GM19239 (cell line): ENCODE measurements around the gene IL17D.

Experiments
- DNase-seq: peaks from one replicate; pipeline ENCODE4 v3.0.0; 2011; ENCODE audit warnings: low spot score; ENCODE audit not compliant: insufficient read length
- FAIRE-seq: peaks from 2 replicates; lab custom pipeline; 2011; peaks lifted over from hg19 to GRCh38; lab: Jason Lieb, UNC

The IL17D gene

DNA sequence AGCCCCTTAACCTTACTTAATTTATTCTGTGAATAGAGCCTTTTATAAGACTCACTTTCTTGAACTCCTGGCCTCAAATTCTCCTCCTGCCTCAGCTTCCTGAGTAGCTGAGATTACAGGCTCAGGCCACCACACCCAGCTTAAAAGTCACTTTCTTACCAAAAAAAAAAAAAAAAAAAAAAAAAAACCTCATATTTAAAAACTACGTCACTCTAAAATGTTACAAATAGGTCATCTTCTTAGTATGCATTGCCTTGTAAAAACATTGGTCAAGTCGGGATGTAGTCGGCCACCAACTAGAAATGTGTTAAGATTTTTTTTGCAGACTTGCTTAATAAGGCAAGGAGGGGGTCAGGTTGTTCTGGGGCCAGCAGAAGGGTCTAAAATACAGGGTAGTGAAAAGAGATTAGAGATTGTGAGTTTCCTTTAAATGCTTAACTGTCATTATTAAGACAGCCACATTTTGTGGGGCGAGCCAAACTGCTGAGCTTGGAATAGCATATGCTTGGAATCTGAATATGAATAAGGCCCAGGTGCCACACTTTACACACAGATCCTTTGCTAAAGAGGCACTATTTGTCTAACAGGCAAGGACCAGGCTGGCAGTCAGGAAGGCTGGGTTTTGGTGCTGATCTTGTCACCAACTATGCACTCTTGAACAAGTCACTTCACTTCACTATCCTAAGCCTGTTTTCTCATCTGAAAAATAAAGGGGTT lies 16.5 kb upstream of the IL17D start:
- FAIRE-seq = no peak

DNA sequence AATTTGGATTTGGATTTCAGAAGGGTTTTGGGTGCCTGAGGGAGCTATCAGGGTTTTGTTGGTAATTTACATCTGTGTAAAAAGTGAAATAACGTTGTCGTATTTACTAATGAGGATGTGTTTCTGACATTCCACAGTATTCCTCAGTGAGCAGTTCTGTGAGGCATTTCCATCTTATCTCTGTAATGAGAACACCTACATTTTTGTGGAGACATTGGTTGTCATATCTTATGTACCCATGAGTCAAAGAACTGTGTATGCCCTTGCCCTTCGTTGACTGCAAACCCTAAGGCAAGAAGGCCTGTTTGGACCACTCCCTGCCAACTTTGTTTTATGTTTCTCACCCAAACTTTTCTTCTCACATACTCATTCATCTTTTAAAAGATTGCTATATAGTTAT lies 14.2 kb upstream of the IL17D start:
- no peak for FAIRE-seq
- DNase-seq = no peak

More for the DNA sequence above, 16.5 kb upstream of the IL17D start:
- DNase-seq = no peak

GRCh38 chr13:20691616-20692015 lies 11.9 kb upstream of the IL17D start:
- FAIRE-seq (no peak), DNase-seq (no peak)

GRCh38 chr13:20696073-20696472 lies 7.4 kb upstream of the IL17D start:
- DNase-seq = no peak
- FAIRE-seq = no peak

- DNase-seq (no peak), FAIRE-seq (no peak)
Measured at GRCh38 chr13:20699715-20700114, 3.8 kb upstream of the IL17D start.

DNA sequence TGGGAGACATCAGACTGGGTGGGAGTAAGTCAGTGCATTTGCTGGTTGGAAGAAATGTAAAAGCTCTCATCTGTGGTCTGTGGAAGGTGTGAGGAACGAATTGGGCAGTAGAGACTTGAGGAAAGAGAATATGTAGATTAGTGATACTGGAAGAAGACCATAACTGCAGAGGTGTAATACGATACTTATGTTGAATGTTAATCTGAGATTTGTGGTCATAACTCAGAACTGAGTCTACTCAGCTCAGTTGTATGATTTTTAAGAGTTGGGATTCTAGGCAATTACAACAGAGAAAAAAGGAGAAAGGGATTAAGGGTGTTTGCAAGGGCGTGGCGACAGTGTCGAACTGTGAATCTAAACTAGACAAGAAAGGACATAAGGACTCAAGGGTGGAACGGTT lies 3.2 kb upstream of the IL17D start:
- no peak for FAIRE-seq
- DNase-seq = no peak

GRCh38 chr13:20701461-20701860 lies 2.0 kb upstream of the IL17D start:
- DNase-seq (no peak), FAIRE-seq (no peak)

GRCh38 chr13:20702530-20702914 lies 977 bp upstream of the IL17D start:
- FAIRE-seq (peak; percentile 37), DNase-seq (no peak)

DNA sequence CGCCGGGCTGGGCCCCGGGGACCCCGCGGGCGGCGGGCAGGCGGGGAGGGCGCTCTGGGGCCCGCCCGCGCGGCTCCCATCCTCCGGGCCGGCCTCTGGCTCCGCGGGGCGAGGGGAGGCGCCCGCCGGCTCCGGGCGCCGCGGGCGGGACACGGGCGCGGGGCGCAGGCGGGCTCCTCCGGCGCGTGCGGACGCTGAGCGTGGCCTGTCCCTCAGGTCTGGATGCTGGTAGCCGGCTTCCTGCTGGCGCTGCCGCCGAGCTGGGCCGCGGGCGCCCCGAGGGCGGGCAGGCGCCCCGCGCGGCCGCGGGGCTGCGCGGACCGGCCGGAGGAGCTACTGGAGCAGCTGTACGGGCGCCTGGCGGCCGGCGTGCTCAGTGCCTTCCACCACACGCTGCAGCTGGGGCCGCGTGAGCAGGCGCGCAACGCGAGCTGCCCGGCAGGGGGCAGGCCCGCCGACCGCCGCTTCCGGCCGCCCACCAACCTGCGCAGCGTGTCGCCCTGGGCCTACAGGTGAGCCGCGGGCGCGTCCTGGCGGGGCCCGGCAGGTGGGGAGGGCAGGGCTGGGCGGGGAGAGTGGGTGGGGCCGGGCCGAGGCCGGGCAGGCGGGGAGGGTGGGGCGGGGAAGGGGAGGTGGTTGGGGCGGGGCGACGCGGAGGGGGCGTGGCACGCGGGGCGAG lies 420 bp downstream of the IL17D start:
- DNase-seq (peak; percentile 99), FAIRE-seq (peak; percentile 68)

DNA sequence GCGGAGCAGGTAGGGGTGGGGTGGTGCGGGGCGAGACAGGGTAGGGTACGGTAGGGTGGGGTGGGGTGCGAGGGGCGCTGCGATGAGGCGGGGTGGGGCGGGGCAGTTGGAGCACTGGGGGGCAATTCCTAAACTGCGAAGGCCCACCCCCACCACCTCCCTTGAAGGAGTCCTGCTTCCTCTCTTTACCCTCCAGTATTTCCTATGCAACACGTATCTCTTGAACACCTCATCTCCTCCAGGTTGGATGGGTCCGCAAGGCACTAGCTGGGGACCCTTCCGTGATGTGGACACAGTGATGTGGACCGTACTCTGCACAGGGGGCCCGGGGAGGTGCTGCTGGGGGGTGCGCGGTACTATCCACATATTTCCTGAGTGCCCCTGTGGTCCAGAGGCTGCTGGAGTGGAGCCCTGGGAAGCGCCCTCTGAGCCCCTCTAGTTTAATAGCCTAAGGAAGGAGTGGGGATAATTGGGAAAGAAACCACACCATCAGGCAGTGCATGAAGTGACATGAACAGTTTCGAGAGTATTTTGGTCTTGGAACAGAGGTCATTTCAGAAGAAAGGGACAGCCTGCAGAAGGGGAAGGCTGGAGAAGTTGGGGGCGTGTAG lies 1.1 kb downstream of the IL17D start:
- FAIRE-seq (no peak), DNase-seq (no peak)

DNA sequence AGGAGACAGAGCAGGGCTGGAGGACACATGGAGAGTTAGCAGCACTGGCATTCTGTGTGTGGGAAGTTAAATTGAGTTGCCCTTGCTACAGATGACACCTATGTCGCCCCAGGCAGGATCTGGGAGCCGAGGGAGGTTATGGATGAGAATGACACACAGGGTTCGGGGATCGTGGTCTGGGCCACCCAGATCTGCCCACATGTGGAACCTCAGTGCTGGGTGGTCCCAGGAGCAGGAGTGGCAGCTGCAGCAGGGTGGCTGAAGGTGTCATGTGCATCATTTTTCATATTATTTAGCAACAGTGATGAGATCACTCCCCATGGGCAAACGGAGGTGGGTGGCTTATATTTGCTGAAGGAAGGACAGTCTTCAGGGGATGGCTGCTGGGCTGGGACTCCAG lies 3.2 kb downstream of the IL17D start:
- DNase-seq (no peak), FAIRE-seq (no peak)

GRCh38 chr13:20708216-20708615 lies 4.7 kb downstream of the IL17D start:
- DNase-seq (no peak), FAIRE-seq (no peak)

GRCh38 chr13:20709369-20709768 lies 5.9 kb downstream of the IL17D start:
- FAIRE-seq = no peak

GRCh38 chr13:20709782-20710181 lies 6.3 kb downstream of the IL17D start:
- no peak for DNase-seq
- no peak for FAIRE-seq

More at GRCh38 chr13:20709369-20709768, 5.9 kb downstream of the IL17D start:
- no peak for DNase-seq

DNA sequence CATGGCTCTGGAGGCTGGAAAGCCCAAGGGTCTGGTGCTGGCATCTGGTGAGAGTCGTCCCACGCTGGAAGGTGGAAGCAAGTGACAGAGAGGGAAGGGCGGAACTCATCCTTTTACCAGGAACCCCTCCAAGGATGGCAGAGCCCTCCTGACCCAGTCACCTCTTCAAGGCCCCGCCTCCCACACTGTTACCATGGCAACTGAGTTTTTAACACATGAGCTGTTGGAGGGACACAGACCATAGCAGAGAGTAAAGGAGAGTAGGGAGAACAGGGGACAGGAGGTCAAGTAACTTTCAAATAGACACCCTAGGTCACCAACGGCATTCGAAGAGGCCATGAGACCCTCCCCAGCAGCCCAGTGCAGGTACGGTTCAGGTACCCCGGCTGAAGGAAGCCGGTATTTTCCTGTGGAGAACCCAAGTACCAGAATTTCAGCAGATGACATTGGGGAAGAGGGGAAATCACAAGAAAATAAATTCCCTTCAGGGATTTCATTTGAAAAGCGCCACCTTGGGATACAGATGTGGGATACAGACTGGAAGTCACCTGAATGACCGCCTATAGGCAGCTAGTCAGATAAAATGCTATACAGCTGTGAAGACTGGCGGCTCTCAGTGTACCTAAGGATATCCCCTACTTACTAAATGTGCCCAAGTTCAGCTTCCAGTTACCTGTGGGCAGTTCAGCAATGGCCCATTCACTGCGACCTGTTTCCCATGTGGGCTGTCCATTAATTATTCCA lies 8.0 kb downstream of the IL17D start:
- no peak for FAIRE-seq
- no peak for DNase-seq

- DNase-seq = no peak
- peak; percentile 47 for FAIRE-seq
Measured at GRCh38 chr13:20713014-20713376, 9.5 kb downstream of the IL17D start.

DNA sequence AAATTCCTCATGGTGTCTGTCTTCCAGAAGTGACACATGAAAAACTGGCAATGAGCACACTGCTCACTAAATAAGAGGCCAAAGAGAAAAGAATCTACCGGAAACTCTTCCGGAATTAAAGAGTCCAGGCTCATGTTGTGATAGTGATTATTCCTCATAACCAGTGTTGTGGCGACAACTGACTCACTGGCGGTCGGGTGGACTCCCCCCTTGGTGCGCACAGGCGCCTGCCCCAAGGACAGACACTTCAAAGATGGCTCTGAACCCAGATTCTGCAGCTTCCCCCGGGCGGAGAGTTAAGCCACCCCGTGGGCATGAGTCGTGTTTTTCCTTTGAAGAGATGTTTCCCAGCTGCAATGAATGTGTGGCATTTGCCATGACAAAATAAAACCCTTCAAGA lies 10.3 kb downstream of the IL17D start:
- DNase-seq (no peak), FAIRE-seq (no peak)

DNA sequence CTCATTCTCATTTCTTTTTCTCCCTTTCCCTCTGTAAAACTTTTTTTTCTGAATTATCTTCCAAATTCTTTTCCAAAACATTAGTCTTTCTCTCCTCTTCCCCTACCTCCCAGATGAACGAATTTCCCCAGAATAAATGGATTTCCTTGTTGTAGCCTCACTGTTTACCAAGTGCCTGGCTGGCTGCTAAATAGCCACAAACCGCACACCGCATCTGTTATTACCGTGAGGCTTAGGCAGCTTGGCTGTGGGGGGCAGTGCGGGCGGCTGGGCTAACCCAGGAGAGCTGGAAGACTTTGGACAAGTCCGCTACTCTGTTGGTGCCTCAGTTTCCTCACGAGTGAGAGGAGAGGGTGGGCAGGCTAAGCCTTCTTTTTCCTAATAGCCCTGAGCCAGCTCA lies 10.7 kb downstream of the IL17D start:
- FAIRE-seq = no peak

DNA sequence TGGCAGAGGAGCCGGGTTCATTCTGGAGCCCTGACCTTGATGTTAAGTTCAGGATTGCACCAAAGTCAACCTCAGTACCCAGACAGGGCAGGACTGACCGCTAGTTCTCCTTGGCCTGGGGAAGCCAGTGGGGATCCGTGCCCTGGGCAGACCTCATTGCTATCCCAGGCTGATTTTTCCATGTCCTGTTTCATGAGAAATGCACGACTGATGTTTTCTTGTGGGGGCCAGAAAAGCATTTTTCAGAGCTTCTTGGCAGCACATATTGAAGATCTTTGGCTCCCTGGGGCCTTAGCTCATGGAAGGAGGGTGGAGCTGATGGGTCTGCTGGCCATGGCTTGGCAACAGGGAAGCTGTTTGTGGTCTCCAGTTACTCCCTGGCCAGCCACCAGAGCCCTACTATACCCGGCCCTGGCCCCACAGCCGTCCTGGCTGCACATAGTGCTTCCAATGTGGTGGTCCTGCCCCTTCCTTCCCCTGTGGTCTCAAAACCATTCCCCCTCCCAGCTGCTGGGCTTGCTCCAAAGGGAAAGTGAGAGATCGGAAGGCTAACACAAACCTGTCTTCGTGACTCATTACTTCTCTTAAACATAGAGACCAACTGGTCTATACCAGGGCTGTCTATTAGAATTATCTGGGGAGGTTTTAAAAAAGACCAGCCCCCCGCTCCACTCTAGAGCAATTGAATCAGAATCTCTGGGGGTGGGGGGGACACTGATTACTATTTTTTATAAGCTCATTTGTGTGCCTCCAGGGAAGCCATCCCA lies 11.2 kb downstream of the IL17D start:
- FAIRE-seq = no peak
- no peak for DNase-seq

More for the DNA sequence above, 10.7 kb downstream of the IL17D start:
- DNase-seq = no peak

DNA sequence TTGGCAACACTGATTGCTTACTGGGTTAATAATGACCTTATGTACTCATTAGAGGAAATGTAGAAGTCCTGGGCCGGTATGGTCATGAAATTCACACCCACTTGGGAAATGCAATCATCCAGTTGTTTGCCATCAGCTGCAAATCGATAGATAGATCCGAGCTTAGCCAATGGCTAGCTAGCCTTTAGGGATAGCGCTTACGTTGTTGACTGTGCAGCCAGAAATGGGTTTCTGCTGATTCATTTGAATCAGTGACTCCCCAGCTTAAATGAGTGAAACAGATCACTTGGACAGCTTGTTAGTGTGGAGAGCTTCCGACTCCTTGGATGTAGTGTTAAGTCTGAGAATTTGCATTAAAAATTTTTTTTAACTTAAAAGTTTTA lies 11.8 kb downstream of the IL17D start:
- no peak for FAIRE-seq
- DNase-seq = no peak
